AG09309 (cell line): Measurements from ENCODE around the gene ARHGAP40.

Experiments
- DNase-seq: peaks from one replicate; pipeline ENCODE4 v3.0.0-alpha.2; 2010; ENCODE audit warnings: low read depth
- H3K4me3 ChIP-seq: 2 replicates; pipeline ENCODE4 v1.5.1; 2011; ENCODE audit warnings: mild to moderate bottlenecking, low read depth, low read length, moderate library complexity; ENCODE audit not compliant: control insufficient read depth
- TF ChIP-seq, protein P1 (sequence below): IDR thresholded peaks from 2 replicates; pipeline ENCODE4 v1.5.1; 2011; ENCODE audit warnings: mild to moderate bottlenecking, low read depth, low read length, inconsistent platforms; ENCODE audit not compliant: insufficient read depth, control insufficient read depth; ENCODE audit errors: missing control alignments

Gene ARHGAP40

DNA sequence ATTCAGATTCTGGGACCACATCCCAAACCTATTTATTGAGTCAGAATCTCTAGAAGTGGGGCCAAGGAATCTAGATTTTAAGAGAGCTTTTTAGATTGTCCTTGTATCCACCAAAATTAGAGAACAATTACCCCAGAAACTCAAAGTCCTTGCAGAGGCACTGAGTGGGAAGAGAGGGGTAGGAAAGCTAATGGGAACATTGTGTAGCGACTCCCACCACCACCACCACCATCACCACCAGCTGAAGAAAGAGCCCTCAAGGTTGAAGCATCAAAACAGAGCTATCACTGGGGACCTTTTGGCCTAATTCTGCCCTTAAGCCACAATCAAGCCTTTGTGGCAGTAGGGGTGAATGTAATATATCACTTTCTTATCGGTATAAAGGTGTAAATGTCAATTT, 83.7 kb downstream of the ARHGAP40 start:
- TF ChIP-seq, protein P1, sequence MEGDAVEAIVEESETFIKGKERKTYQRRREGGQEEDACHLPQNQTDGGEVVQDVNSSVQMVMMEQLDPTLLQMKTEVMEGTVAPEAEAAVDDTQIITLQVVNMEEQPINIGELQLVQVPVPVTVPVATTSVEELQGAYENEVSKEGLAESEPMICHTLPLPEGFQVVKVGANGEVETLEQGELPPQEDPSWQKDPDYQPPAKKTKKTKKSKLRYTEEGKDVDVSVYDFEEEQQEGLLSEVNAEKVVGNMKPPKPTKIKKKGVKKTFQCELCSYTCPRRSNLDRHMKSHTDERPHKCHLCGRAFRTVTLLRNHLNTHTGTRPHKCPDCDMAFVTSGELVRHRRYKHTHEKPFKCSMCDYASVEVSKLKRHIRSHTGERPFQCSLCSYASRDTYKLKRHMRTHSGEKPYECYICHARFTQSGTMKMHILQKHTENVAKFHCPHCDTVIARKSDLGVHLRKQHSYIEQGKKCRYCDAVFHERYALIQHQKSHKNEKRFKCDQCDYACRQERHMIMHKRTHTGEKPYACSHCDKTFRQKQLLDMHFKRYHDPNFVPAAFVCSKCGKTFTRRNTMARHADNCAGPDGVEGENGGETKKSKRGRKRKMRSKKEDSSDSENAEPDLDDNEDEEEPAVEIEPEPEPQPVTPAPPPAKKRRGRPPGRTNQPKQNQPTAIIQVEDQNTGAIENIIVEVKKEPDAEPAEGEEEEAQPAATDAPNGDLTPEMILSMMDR = no peak
- DNase-seq = no peak
- no peak overlapping the region for H3K4me3 ChIP-seq

DNA sequence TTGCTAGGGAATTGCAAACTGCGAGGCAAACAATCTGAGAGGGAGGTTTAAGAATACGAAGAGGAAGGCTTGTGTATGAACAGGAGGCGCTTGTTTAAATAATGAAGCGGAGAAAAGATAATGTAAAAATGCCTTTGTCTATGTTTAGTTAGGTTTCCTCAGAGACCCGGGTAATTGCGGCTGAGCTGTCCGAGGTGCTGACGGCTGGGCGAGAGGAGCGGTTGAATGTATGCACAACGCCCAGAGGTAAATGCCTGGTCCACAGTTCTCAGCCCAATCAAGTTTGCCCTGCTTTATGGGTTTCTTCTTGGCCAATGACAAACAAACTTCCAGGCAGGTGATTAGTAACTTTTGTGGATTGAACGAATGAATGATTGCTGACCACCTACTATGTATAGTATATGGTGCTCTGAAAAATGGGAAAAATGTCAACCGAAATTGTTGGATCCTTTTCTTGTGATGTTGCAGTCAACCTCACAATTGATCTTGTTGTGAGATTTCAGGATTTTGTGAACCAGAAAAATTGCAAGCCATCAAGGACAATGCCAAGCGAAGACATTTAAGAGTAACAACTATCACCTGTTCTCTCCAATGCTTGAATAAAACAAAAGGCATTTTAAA, 84.4 kb downstream of the ARHGAP40 start:
- TF ChIP-seq, protein P1 = no peak
- DNase-seq = no peak
- H3K4me3 ChIP-seq = no peak overlapping the region

GRCh38 chr20:38692436-38693411, 91.1 kb downstream of the ARHGAP40 start:
- no peak overlapping the region for H3K4me3 ChIP-seq
- TF ChIP-seq, protein P1 = no peak
- no peak for DNase-seq

- H3K4me3 ChIP-seq = no peak overlapping the region
- no peak for DNase-seq
- TF ChIP-seq, protein P1 = no peak
Observed at GRCh38 chr20:38697306-38697705, 95.7 kb downstream of the ARHGAP40 start.

DNA sequence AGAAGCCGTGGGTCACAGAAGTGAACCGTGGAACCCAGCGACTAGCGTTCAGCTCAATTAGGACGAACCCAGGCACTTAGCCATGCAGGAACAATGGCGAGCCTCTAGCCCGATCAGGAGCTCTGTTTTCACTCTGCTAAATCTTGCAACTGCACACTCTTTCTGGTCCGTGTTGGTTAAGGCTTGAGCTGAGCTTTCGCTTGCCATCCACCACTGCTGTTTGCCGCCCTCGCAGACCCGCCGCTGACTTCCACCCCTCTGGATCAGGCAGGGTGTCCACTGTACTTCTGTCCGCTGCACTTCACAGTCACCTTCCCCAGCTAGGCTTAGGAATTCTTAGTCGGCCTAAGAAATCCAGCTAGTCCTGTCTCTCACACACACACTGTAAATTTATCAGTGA, 96.9 kb downstream of the ARHGAP40 start:
- H3K4me3 ChIP-seq = no peak overlapping the region
- TF ChIP-seq, protein P1 = no peak
- DNase-seq = no peak

- DNase-seq = no peak
- H3K4me3 ChIP-seq = no peak overlapping the region
- TF ChIP-seq, protein P1 = no peak
Observed at GRCh38 chr20:38700141-38700540, 98.5 kb downstream of the ARHGAP40 start.
